Pancreas (tissue), 10 donors: Measurements from ENCODE around the gene ABI3. TPM values are rescaled to one million over a fixed set of nuclear protein-coding genes. Genes with fewer than 3 reads are reported as not detected.

Experiments used
- ATAC-seq, 4 donors: fragments of 200-7000 bp; cut with Tn5 transposase; one replicate each; pipeline versions ENCODE4 v1.8.0 to v1.9.1; 2020; ENCODE audit warnings: mild to moderate bottlenecking in 4 of 4, moderate library complexity in 4 of 4
- DNase-seq, 6 donors: peaks; one replicate each; pipeline ENCODE4 v3.0.0-alpha.2; 2020
- FAIRE-seq: peaks from 2 replicates; lab custom pipeline; 2012; peaks lifted over from hg19 to GRCh38; lab: Jason Lieb, UNC
- H3K27ac ChIP-seq, 4 donors: fragments of 200-600 bp; sonication (generic); 1 replicate in 3 of 4; 2 replicates in 1 of 4; pipeline versions ENCODE4 v1.5.0 to v1.8.0; 2020
- H3K27me3 ChIP-seq, 4 donors: fragments of 200-600 bp; one replicate each; pipeline ENCODE4 v1.8.0; 2021
- H3K36me3 ChIP-seq, 3 donors: fragments of 200-600 bp; sonication (generic) in 1 of 3; one replicate each; pipeline versions ENCODE4 v1.5.0 to v1.8.0; 2020 to 2021
- H3K4me1 ChIP-seq, 3 donors: fragments of 200-600 bp; one replicate each; pipeline ENCODE4 v1.8.0; 2021
- H3K4me3 ChIP-seq, 4 donors: fragments of 200-600 bp; sonication (generic) in 2 of 4; one replicate each; pipeline versions ENCODE4 v1.5.0 to v1.8.0; 2020 to 2021
- H3K9me3 ChIP-seq, 4 donors: fragments of 200-600 bp; one replicate each; pipeline ENCODE4 v1.8.0; 2021
- WGBS, 2 donors: extraction: QIAGEN DNeasy Blood & Tissue Kit; methylation state at CpG; one replicate each; pipeline ENCODE4 v1.1.7; 2013; 5-methylcytosine and 5-hydroxymethylcytosine counted together
- intact Hi-C, 3 donors: fragments of 100-400 bp; cut with DNase I; formaldehyde crosslinking; loops; one replicate each; pipeline versions ENCODE4 v1.11.1 to v1.14.2; 2022
- polyA plus RNA-seq, 2 donors: library from polyadenylated mRNA; stranded (reverse); fragments of 200-250 nt; gene quantifications; one replicate each; pipeline ENCODE4 v1.2.3, GENCODE V29; 2013
- total RNA-seq, 6 donors: library from RNA; stranded (reverse); fragmentation: NEBNext Ultra II Directional in 4 of 6; extraction: Animal tissue kit (Norgen Biotek cat#: 25700) in 4 of 6; gene quantifications; one replicate each; pipeline versions ENCODE4 v1.2.1 to v1.2.4, GENCODE V29; 2021 to 2023
- TF ChIP-seq, protein P1 (sequence below), 4 donors: fragments of 200-600 bp; sonication (generic) in 3 of 4; IDR thresholded peaks; one replicate each; pipeline versions ENCODE4 v1.5.0 to v1.8.0; 2021; ENCODE audit warnings: antibody characterized with exemption in 4 of 4
- donor health status: healthy with polysubstance abuse.
- donor health status: DM: no; HTN: no; CAD: no; lungs with moderate emphysema.
- donor health status: DM: no; HTN: no; CAD: no.
- donor health status: control.
- donor health status: control.
- donor health status: Bipolar disorder and iron deficiency.
- donor health status: DM: yes; HTN: yes; CAD: no.
- donor health status: DM: no; HTN: no; CAD: no.
- donor health status: DM: no; HTN: no; CAD: no.
- donor health status: DM: yes; HTN: yes; CAD: no.

Gene ABI3
- total and polyA plus RNA-seq, 8 donors = 1.1 to 7.1 (median 3.1) TPM

GRCh38 chr17:49191917-49192741 lies 18.4 kb upstream of the ABI3 start:
- FAIRE-seq (no peak), DNase-seq (peak; percentile 85 to 99 (median 95)), ATAC-seq (peak; percentile 83 to 92 (median 86))
- no peaks in the 10 kb centered on the region for H3K27me3 ChIP-seq
- peak overlapping the region; percentile 49 to 69 (median 64) for H3K4me3 ChIP-seq
- H3K36me3 ChIP-seq = no peaks in the 10 kb centered on the region
- 0% methylated on average over 53 of the region's 53 CpGs for whole genome bisulfite sequencing, 2 donors
- H3K9me3 ChIP-seq = no peaks in the 10 kb centered on the region
- H3K27ac ChIP-seq = peak overlapping the region; percentile 87 to 98 (median 96)
- intact Hi-C loops = no loop called here
- TF ChIP-seq, protein P1, sequence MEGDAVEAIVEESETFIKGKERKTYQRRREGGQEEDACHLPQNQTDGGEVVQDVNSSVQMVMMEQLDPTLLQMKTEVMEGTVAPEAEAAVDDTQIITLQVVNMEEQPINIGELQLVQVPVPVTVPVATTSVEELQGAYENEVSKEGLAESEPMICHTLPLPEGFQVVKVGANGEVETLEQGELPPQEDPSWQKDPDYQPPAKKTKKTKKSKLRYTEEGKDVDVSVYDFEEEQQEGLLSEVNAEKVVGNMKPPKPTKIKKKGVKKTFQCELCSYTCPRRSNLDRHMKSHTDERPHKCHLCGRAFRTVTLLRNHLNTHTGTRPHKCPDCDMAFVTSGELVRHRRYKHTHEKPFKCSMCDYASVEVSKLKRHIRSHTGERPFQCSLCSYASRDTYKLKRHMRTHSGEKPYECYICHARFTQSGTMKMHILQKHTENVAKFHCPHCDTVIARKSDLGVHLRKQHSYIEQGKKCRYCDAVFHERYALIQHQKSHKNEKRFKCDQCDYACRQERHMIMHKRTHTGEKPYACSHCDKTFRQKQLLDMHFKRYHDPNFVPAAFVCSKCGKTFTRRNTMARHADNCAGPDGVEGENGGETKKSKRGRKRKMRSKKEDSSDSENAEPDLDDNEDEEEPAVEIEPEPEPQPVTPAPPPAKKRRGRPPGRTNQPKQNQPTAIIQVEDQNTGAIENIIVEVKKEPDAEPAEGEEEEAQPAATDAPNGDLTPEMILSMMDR (IDR thresholded peaks at IDR 0.05) = no peak
- peaks cover 0 to 4% (median 0%) of the 10 kb centered on the region in 3 donors for H3K4me1 ChIP-seq

- no peak for FAIRE-seq
- H3K27ac ChIP-seq = peak overlapping the region in 3 of 4 donors; percentile 95 to 98 (median 97)
- no peak for ATAC-seq
Observed at GRCh38 chr17:49193513-49194296, 16.8 kb upstream of the ABI3 start.

DNA sequence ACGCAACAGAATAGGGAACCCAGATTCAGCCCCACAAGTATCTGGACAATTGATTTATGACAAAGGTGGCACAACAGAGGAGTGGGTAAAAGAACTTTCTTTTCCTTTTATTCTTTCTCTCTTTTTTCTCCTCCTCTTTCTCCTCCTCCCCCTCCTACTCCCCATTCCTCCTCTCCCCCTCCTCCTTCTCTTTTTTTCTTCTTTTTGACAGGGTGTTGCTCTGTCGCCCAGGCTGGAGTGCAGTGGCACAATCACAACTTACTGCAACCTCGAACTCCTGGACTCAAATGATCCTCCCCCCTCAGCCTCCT lies 16.3 kb upstream of the ABI3 start:
- intact Hi-C loops = no loop called here
- no peak for DNase-seq
- Histone ChIP-seq H3K4me1 (peaks cover 0 to 4% (median 0%) of the 10 kb centered on the region in 3 donors), H3K36me3 (no peaks in the 10 kb centered on the region), H3K4me3 (no peak overlapping the region), H3K9me3 (no peaks in the 10 kb centered on the region), H3K27ac (no peak overlapping the region), H3K27me3 (no peaks in the 10 kb centered on the region)
- ATAC-seq = no peak
- TF ChIP-seq, protein P1 (IDR thresholded peaks at IDR 0.05) = no peak
- WGBS, 2 donors = 70 to 85% methylated on average over 3 of the region's 3 CpGs
- no peak for FAIRE-seq

More at GRCh38 chr17:49193513-49194296, 16.8 kb upstream of the ABI3 start:
- WGBS, 2 donors = 13 to 14% methylated on average over 21 of the region's 21 CpGs
- TF ChIP-seq, protein P1 (IDR thresholded peaks at IDR 0.05) = no peak
- intact Hi-C loops = no loop called here
- Histone ChIP-seq H3K9me3 (no peaks in the 10 kb centered on the region), H3K4me3 (peak overlapping the region in 3 of 4 donors; percentile 49 to 69 (median 69)), H3K27me3 (no peaks in the 10 kb centered on the region), H3K36me3 (no peaks in the 10 kb centered on the region), H3K4me1 (peaks cover 0 to 4% (median 0%) of the 10 kb centered on the region in 3 donors)
- peak in 3 of 6 donors; percentile 32 to 51 (median 42) for DNase-seq

DNA sequence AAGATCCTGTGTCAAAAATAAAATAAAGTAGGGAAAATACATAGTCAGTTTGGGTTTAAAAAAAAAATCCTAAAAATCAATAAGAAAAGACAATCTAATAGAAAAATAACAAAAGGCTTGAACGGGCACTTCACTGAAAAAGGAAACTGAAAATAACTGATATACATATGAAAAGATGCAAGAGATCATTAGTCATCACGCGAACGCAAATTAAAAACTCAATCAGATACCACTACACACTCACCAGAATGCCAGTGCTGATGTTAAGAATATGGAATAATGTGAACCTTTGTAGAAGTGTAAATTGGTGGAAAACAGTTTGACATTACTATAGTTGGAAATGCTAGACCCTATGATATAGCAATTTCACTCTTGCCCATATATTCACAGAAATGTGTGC lies 14.8 kb upstream of the ABI3 start:
- no peak for DNase-seq
- Histone ChIP-seq H3K9me3 (no peaks in the 10 kb centered on the region), H3K27ac (no peak overlapping the region), H3K4me1 (peaks cover 0 to 4% (median 0%) of the 10 kb centered on the region in 3 donors), H3K27me3 (no peaks in the 10 kb centered on the region), H3K36me3 (no peaks in the 10 kb centered on the region), H3K4me3 (no peak overlapping the region)
- no peak for FAIRE-seq
- no peak for ATAC-seq
- TF ChIP-seq, protein P1 (IDR thresholded peaks at IDR 0.05) = no peak
- intact Hi-C loops = no loop called here
- 66 to 77% methylated on average over 4 of the region's 4 CpGs for WGBS, 2 donors
